Panc1 (cell line): Measurements from ENCODE around the gene KIRREL3. TPM values are rescaled to one million over a fixed set of nuclear protein-coding genes. Genes with fewer than 3 reads are reported as not detected.
A peak's percentile ranks its signal among the peaks of the same experiment; 100 is the strongest.

Experiments
- ATAC-seq: fragments of 200-7000 bp; cut with Tn5 transposase; 2 replicates; pipeline ENCODE4 v1.9.1; 2020; ENCODE audit warnings: mild to moderate bottlenecking, moderate library complexity
- BruUV-seq: library from RNA; stranded (reverse); fragments of 400-500 nt; replicated peaks from 2 replicates; lab custom pipeline; 2021; lab: Mats Ljungman, UMichigan
- CTCF ChIA-PET: fragments of 300-600 bp; sonication (Branson Sonifier 250); formaldehyde crosslinking; loops from one replicate; lab custom pipeline; 2022; ENCODE audit warnings: antibody characterized with exemption; lab: Charles Lee
- POLR2A ChIA-PET: fragments of 300-600 bp; sonication (Branson Sonifier 250); formaldehyde crosslinking; loops from one replicate; lab custom pipeline; 2022; ENCODE audit warnings: antibody characterized with exemption; lab: Charles Lee
- DNase-seq: peaks from one replicate; pipeline ENCODE4 v3.0.0-alpha.2; 2010; ENCODE audit warnings: low read depth, low spot score
- H3K27ac ChIP-seq: 2 replicates; pipeline ENCODE4 v1.5.1; 2011; ENCODE audit warnings: mild to moderate bottlenecking, low read length, inconsistent platforms
- H3K27me3 ChIP-seq: fragments of 200-500 bp; sonication (Bioruptor generic); 2 replicates; pipeline ENCODE4 v1.6.0; 2014; ENCODE audit warnings: low read length, inconsistent platforms; ENCODE audit not compliant: control insufficient read depth, insufficient read depth
- H3K36me3 ChIP-seq: fragments of 200-500 bp; sonication (Bioruptor generic); 2 replicates; pipeline ENCODE4 v1.5.1; 2014; ENCODE audit warnings: inconsistent platforms, mild to moderate bottlenecking, low read length, moderate library complexity; ENCODE audit not compliant: control insufficient read depth, insufficient read depth
- H3K4me1 ChIP-seq: 2 replicates; pipeline ENCODE4 v1.5.1; 2011; ENCODE audit warnings: inconsistent platforms, mild to moderate bottlenecking, low read length, moderate library complexity; ENCODE audit not compliant: control insufficient read depth, insufficient read depth
- H3K4me3 ChIP-seq, 2 experiments: 2 replicates each; pipeline ENCODE4 v1.5.1; 2011 to 2012; ENCODE audit warnings: low read depth in 2 of 2, low read length in 2 of 2, mild to moderate bottlenecking in 2 of 2, inconsistent platforms in 1 of 2, moderate library complexity in 1 of 2
- H3K9me3 ChIP-seq: fragments of 200-500 bp; sonication (Bioruptor generic); 2 replicates; pipeline ENCODE4 v1.5.1; 2014; ENCODE audit warnings: low read depth, mild to moderate bottlenecking, inconsistent platforms, low read length, moderate library complexity; ENCODE audit not compliant: control insufficient read depth, insufficient read depth
- POLR2AphosphoS5 ChIP-seq: IDR thresholded peaks from 2 replicates; pipeline ENCODE4 v1.6.1; 2012; ENCODE audit warnings: mild to moderate bottlenecking, low read depth, low read length, moderate library complexity
- SIN3A ChIP-seq: IDR thresholded peaks from 2 replicates; pipeline ENCODE4 v1.6.1; 2012; ENCODE audit warnings: low read depth, mild to moderate bottlenecking, low read length, moderate library complexity, borderline replicate concordance; ENCODE audit not compliant: insufficient read depth
- TCF7L2 ChIP-seq: IDR thresholded peaks from 2 replicates; pipeline ENCODE4 v1.6.1; 2011; ENCODE audit warnings: mild to moderate bottlenecking, low read depth, low read length, inconsistent platforms
- in situ Hi-C: cut with HindIII; loops from 2 replicates; pipeline ENCODE4 v1.10.0; 2016; ENCODE audit warnings: low sequenced_read_pairs, low pct_unique_long_range_greater_than_20kb
- intact Hi-C: fragments of 100-400 bp; cut with micrococcal nuclease; formaldehyde crosslinking; loops from one replicate; pipeline ENCODE4 v1.10.0; 2022; ENCODE audit not compliant: unreplicated experiment
- total RNA-seq: library from RNA; stranded (reverse); gene quantifications from one replicate; pipeline ENCODE4 v1.2.1, GENCODE V29; 2021; ENCODE audit not compliant: unreplicated experiment
- TF ChIP-seq, protein P1 (sequence below), 2 experiments: IDR thresholded peaks; 2 replicates each; pipeline ENCODE4 v1.6.1; 2011 to 2012; ENCODE audit warnings: low read depth in 2 of 2, control low read depth in 1 of 2, low read length in 1 of 2, mild to moderate bottlenecking in 1 of 2, moderate library complexity in 1 of 2; ENCODE audit not compliant: insufficient read depth in 1 of 2
- TF ChIP-seq, protein P2 (sequence below): fragments of 450-650 bp; IDR thresholded peaks from 2 replicates; pipeline ENCODE4 v1.5.1; 2017; ENCODE audit warnings: mild to moderate bottlenecking

Gene KIRREL3
- total RNA-seq, 1 experiment from 2014 or later: 0.36 TPM

GRCh38 chr11:126696982-126697381, 303.6 kb downstream of the KIRREL3 start:
- intact Hi-C loops: no loop called here
- no peak for DNase-seq
- Histone ChIP-seq H3K36me3 (no peaks in the 10 kb centered on the region), H3K9me3 (no peaks in the 10 kb centered on the region), H3K27ac (no peak overlapping the region), H3K4me3 (no peak overlapping the region), H3K27me3 (peaks cover 6% of the 10 kb centered on the region; the same call in 1 of the 2 replicates), H3K4me1 (no peaks in the 10 kb centered on the region)
- in situ Hi-C loops: no loop called here
- BruUV-seq: no TSS peak
- TF ChIP-seq POLR2AphosphoS5: no peak
- TF ChIP-seq, protein P1, sequence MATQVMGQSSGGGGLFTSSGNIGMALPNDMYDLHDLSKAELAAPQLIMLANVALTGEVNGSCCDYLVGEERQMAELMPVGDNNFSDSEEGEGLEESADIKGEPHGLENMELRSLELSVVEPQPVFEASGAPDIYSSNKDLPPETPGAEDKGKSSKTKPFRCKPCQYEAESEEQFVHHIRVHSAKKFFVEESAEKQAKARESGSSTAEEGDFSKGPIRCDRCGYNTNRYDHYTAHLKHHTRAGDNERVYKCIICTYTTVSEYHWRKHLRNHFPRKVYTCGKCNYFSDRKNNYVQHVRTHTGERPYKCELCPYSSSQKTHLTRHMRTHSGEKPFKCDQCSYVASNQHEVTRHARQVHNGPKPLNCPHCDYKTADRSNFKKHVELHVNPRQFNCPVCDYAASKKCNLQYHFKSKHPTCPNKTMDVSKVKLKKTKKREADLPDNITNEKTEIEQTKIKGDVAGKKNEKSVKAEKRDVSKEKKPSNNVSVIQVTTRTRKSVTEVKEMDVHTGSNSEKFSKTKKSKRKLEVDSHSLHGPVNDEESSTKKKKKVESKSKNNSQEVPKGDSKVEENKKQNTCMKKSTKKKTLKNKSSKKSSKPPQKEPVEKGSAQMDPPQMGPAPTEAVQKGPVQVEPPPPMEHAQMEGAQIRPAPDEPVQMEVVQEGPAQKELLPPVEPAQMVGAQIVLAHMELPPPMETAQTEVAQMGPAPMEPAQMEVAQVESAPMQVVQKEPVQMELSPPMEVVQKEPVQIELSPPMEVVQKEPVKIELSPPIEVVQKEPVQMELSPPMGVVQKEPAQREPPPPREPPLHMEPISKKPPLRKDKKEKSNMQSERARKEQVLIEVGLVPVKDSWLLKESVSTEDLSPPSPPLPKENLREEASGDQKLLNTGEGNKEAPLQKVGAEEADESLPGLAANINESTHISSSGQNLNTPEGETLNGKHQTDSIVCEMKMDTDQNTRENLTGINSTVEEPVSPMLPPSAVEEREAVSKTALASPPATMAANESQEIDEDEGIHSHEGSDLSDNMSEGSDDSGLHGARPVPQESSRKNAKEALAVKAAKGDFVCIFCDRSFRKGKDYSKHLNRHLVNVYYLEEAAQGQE (IDR thresholded peaks at IDR 0.05; ENCODE audit: insufficient read depth in 1 of 2, low read depth in 2 of 2, low read length in 1 of 2): no peak
- TF ChIP-seq, protein P2, sequence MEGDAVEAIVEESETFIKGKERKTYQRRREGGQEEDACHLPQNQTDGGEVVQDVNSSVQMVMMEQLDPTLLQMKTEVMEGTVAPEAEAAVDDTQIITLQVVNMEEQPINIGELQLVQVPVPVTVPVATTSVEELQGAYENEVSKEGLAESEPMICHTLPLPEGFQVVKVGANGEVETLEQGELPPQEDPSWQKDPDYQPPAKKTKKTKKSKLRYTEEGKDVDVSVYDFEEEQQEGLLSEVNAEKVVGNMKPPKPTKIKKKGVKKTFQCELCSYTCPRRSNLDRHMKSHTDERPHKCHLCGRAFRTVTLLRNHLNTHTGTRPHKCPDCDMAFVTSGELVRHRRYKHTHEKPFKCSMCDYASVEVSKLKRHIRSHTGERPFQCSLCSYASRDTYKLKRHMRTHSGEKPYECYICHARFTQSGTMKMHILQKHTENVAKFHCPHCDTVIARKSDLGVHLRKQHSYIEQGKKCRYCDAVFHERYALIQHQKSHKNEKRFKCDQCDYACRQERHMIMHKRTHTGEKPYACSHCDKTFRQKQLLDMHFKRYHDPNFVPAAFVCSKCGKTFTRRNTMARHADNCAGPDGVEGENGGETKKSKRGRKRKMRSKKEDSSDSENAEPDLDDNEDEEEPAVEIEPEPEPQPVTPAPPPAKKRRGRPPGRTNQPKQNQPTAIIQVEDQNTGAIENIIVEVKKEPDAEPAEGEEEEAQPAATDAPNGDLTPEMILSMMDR: no peak
- no peak for TF ChIP-seq SIN3A
- no peak for TF ChIP-seq TCF7L2
- POLR2A ChIA-PET: no interaction called here
- no peak for ATAC-seq
- CTCF ChIA-PET: no interaction called here

DNA sequence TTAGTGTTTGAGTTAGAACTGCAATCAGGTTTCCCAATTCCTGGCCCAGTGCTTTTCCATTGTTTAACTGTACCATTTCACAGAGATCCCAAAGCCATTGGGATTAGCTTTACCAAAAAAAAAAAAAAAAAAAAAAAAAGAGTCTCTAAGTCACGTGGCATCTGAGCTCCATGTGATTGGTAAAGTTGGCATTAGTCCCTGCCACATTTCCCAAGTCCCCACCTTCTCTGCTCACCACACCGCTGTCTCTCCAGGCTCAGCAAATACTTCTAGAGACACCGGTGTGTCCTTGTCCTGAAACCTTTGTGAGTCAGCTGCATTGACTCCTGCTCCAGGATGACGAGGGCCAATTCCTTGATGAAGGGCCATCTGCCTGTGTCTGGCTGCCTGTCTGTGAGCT, 305.3 kb downstream of the KIRREL3 start:
- H3K4me3 ChIP-seq: no peak overlapping the region
- no peak for DNase-seq
- ChIA-PET POLR2A (interaction anchor here (0.6 kb wide), 2 partner anchors 47 to 847 kb away, joined by 6 to 12 read pairs; no protein-coding TSS in a partner anchor), CTCF (no interaction called here)
- no TSS peak for BruUV-seq
- no peak overlapping the region for H3K27ac ChIP-seq
- 0 out of 2 replicates have a peak, but pooled peaks have one; percentile 30 for ATAC-seq
- H3K27me3 ChIP-seq: peaks cover 7% of the 10 kb centered on the region
- no peak for TF ChIP-seq POLR2AphosphoS5
- TF ChIP-seq, protein P1 (IDR thresholded peaks at IDR 0.05; ENCODE audit: insufficient read depth in 1 of 2, low read depth in 2 of 2, low read length in 1 of 2): no peak
- TF ChIP-seq, protein P2: no peak
- TF ChIP-seq TCF7L2: no peak
- no peak for TF ChIP-seq SIN3A
- no peaks in the 10 kb centered on the region for H3K9me3 ChIP-seq
- intact Hi-C loops (no loop called here), in situ Hi-C loops (no loop called here)
- H3K4me1 ChIP-seq: no peaks in the 10 kb centered on the region
- no peaks in the 10 kb centered on the region for H3K36me3 ChIP-seq
